Activated naive CD8-positive, alpha-beta T cell (primary cell): ENCODE results near the gene MUC3A.
"Not testable (repeated sequence)": the region's sequence is repeated elsewhere in the genome, so short reads cannot be mapped to it uniquely, and the experiment has no call there.

Experiments
- H3K27ac Mint-ChIP-seq: one replicate; pipeline ENCODE4 v1.8.0; 2021; ENCODE audit warnings: mixed read lengths
- H3K27me3 Mint-ChIP-seq: one replicate; pipeline ENCODE4 v1.8.0; 2021; ENCODE audit warnings: mixed read lengths
- H3K36me3 Mint-ChIP-seq: one replicate; pipeline ENCODE4 v1.8.0; 2021; ENCODE audit warnings: mixed read lengths
- H3K4me1 Mint-ChIP-seq: one replicate; pipeline ENCODE4 v1.8.0; 2021; ENCODE audit warnings: low read depth, mixed read lengths
- H3K4me3 Mint-ChIP-seq: one replicate; pipeline ENCODE4 v1.8.0; 2021; ENCODE audit warnings: mild to moderate bottlenecking, mixed read lengths
- H3K9me3 Mint-ChIP-seq: one replicate; pipeline ENCODE4 v1.8.0; 2021; ENCODE audit warnings: low read depth, mixed read lengths

Gene MUC3A

GRCh38 chr7:100975371-100975821, 26.1 kb downstream of the MUC3A start:
- Mint-ChIP-seq H3K4me1 (no peaks in the 10 kb centered on the region), H3K9me3 (peaks cover 6% of the 10 kb centered on the region), H3K27me3 (peaks cover 3% of the 10 kb centered on the region), H3K36me3 (peaks cover 5% of the 10 kb centered on the region), H3K4me3 (no peak overlapping the region), H3K27ac (no peak overlapping the region)

DNA sequence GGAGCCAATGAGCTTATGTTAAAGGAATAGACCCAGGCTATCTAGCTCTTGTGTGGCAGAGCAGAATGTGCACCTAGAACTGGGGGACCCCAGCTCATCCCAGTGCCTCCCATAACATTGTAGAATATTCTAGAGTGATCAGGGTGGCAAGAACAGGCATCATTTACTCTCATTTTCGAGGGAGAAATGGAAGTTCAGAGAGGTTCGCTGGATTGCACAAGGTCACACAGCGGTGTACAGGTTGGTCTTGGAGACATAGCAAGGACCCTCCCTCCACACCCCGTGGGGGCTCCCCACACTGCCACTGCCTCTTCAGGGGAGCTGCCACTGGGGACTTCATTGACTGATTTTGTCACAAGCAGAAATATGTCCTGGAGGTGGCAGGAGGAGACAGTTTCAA, 29.0 kb downstream of the MUC3A start:
- peaks cover 3% of the 10 kb centered on the region for H3K27me3 Mint-ChIP-seq
- no peak overlapping the region for H3K27ac Mint-ChIP-seq
- H3K9me3 Mint-ChIP-seq: peaks cover 6% of the 10 kb centered on the region
- H3K4me1 Mint-ChIP-seq: no peaks in the 10 kb centered on the region
- no peak overlapping the region for H3K4me3 Mint-ChIP-seq
- H3K36me3 Mint-ChIP-seq: peaks cover 5% of the 10 kb centered on the region

DNA sequence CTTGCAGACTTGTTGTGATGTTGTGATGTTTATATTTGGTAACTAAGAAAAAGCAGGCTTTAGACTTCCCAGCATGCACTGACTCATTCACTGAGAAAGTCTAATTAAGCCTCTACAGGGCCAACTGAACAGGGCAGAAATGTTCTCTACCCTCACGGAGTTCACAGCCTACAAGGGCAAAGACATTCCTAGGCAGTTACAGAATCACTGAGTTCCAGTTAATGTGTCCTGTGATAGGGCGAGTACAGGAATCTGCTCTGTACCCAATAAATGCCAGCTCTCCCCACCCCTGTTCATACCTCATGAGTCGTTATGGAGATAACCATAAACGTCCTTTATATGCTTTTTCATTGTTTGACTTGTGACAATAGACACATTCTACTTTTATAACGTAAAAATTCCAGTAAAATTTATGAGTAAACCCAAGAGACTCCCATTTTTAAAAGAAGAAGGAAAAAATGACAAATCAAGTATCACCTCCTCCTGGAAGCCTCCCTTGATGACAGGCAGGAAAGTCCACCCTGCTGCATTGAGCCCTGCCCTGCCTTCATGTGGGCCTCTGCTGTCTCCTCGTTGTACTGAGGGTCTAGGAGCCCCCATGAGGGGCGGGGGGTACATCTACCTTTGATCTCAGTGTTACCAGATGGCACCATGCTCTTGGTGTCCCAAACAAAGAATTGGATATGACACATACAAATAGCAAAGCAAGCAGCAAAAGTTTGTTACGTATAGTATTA, 34.3 kb downstream of the MUC3A start:
- H3K27me3 Mint-ChIP-seq: no peaks in the 10 kb centered on the region
- no peaks in the 10 kb centered on the region for H3K36me3 Mint-ChIP-seq
- H3K4me1 Mint-ChIP-seq: no peaks in the 10 kb centered on the region
- no peaks in the 10 kb centered on the region for H3K9me3 Mint-ChIP-seq
- H3K4me3 Mint-ChIP-seq: no peak overlapping the region
- no peak overlapping the region for H3K27ac Mint-ChIP-seq

DNA sequence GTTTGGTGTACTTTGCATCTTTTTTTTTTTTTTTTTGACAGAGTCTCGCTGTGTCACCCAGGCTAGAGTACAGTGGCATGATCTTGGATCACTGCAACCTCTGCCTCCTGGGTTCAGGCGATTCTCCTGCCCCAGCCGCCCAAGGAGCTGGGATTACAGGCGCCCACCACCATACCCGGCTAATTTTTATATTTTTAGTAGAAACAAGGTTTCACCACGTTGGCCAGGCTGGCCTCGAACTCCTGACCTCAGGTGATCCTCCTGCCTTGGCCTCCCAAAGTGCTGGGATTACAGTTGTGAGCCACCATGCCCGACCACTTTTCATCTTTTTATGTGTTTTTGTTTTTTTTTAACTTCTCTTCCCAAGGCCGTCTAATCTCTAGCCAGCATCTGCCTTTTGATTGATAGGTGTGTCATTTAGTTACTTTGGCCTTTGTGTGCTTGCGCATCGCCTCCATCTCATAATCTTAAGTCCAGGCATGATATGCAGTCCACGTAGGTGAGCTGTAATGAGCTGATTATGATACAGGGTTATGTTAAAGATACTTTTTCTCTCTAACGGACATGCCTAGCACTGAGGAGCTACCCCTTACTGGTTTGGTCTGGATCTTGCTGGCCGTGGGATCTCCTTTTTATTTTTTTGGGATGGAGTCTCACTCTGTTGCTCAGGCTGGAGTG, 35.0 kb downstream of the MUC3A start:
- not testable (repeated sequence) for H3K9me3 Mint-ChIP-seq, H3K27ac Mint-ChIP-seq, H3K4me1 Mint-ChIP-seq, H3K27me3 Mint-ChIP-seq, H3K36me3 Mint-ChIP-seq, H3K4me3 Mint-ChIP-seq

DNA sequence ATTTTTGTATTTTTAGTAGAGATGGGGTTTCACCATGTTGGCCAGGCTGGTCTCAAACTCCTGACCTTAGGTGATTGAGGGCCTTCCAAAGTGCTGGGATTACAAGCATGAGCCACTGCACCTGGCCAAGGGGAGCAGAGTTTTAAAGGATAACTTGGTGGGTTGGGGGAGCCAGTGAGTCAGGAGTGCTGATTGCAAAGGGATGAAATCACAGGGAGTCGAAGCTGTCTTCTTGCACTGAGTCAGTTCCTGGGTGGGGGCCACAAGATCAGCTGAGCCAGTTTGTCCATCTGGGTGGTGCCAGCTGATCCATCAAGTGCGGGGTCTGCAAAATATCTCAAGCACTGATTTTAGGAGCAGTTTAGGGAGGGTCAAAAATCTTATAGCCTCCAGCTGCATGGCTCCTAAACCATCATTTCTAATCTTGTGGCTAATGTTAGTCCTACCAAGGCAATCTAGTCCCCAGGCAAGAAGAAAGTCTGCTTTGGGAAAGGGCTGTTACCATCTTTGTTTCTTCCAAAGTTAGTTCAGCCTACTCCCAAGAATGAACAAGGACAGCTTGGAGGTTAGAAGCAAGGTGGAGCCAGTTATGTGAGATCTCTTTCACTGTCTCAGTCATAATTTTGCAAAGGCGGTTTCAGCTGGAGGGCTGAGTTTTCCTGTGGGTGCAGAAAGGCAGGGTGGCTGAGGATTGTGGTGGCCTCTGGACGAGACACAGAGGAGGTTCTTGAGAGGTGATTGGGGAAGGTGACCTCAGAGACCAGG, 35.9 kb downstream of the MUC3A start:
- H3K9me3 Mint-ChIP-seq, H3K4me1 Mint-ChIP-seq, H3K27ac Mint-ChIP-seq, H3K27me3 Mint-ChIP-seq, H3K36me3 Mint-ChIP-seq, H3K4me3 Mint-ChIP-seq: not testable (repeated sequence)

DNA sequence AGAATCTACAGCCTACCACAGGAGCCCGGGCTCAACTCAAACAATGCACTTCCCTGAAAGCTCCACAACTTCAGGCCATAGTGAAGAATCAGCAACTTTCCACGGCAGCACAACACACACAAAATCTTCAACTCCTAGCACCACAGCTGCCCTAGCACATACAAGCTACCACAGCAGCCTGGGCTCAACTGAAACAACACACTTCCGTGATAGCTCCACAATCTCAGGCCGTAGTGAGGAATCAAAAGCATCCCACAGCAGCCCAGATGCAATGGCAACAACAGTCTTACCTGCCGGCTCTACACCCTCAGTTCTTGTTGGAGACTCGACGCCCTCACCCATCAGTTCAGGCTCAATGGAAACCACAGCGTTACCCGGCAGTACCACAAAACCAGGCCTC, 42.3 kb downstream of the MUC3A start:
- Mint-ChIP-seq H3K27ac (no peak overlapping the region), H3K36me3 (no peaks in the 10 kb centered on the region), H3K4me3 (no peak overlapping the region), H3K9me3 (no peaks in the 10 kb centered on the region), H3K4me1 (no peaks in the 10 kb centered on the region), H3K27me3 (no peaks in the 10 kb centered on the region)

DNA sequence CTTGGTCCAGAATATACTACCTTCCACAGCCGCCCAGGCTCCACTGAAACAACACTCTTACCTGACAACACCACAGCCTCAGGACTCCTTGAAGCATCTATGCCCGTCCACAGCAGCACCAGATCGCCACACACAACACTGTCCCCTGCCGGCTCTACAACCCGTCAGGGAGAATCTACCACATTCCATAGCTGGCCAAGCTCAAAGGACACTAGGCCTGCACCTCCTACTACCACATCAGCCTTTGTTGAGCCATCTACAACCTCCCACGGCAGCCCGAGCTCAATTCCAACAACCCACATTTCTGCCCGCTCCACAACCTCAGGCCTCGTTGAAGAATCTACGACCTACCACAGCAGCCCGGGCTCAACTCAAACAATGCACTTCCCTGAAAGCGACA, 42.9 kb downstream of the MUC3A start:
- H3K27me3 Mint-ChIP-seq: not testable (repeated sequence)

GRCh38 chr7:100994671-100995070, 45.3 kb downstream of the MUC3A start:
- H3K4me3 Mint-ChIP-seq: not testable (repeated sequence)

More for the DNA sequence above, 42.9 kb downstream of the MUC3A start:
- H3K9me3 Mint-ChIP-seq, H3K27ac Mint-ChIP-seq, H3K4me1 Mint-ChIP-seq, H3K4me3 Mint-ChIP-seq, H3K36me3 Mint-ChIP-seq: not testable (repeated sequence)

DNA sequence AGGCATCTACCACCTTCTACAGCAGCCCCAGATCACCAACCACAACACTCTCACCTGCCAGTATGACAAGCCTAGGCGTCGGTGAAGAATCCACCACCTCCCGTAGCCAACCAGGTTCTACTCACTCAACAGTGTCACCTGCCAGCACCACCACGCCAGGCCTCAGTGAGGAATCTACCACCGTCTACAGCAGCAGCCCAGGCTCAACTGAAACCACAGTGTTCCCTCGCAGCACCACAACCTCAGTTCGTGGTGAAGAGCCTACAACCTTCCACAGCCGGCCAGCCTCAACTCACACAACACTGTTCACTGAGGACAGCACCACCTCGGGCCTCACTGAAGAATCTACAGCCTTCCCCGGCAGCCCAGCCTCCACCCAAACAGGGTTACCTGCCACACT, 49.2 kb downstream of the MUC3A start:
- H3K36me3 Mint-ChIP-seq, H3K4me1 Mint-ChIP-seq, H3K27me3 Mint-ChIP-seq, H3K9me3 Mint-ChIP-seq, H3K27ac Mint-ChIP-seq, H3K4me3 Mint-ChIP-seq: not testable (repeated sequence)

More at GRCh38 chr7:100994671-100995070, 45.3 kb downstream of the MUC3A start:
- not testable (repeated sequence) for H3K9me3 Mint-ChIP-seq, H3K27ac Mint-ChIP-seq, H3K27me3 Mint-ChIP-seq, H3K4me1 Mint-ChIP-seq, H3K36me3 Mint-ChIP-seq

DNA sequence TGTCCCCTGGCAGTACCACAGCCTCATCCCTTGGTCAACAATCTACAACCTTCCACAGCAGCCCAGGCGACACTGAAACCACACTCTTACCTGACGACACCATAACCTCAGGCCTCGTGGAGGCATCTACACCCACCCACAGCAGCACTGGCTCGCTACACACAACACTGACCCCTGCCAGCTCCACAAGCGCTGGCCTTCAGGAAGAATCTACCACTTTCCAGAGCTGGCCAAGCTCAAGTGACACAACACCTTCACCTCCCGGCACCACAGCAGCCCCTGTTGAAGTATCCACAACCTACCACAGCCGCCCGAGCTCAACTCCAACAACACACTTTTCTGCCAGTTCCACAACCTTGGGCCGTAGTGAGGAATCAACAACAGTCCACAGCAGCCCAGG, 50.0 kb downstream of the MUC3A start:
- not testable (repeated sequence) for H3K4me1 Mint-ChIP-seq, H3K4me3 Mint-ChIP-seq, H3K27ac Mint-ChIP-seq, H3K36me3 Mint-ChIP-seq, H3K9me3 Mint-ChIP-seq, H3K27me3 Mint-ChIP-seq

DNA sequence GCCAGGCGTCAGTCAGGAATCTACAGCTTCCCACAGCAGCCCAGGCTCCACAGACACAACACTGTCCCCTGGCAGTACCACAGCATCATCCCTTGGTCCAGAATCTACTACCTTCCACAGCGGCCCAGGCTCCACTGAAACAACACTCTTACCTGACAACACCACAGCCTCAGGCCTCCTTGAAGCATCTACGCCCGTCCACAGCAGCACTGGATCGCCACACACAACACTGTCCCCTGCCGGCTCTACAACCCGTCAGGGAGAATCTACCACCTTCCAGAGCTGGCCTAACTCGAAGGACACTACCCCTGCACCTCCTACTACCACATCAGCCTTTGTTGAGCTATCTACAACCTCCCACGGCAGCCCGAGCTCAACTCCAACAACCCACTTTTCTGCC, 50.7 kb downstream of the MUC3A start:
- not testable (repeated sequence) for H3K4me1 Mint-ChIP-seq, H3K9me3 Mint-ChIP-seq, H3K27me3 Mint-ChIP-seq, H3K4me3 Mint-ChIP-seq, H3K27ac Mint-ChIP-seq, H3K36me3 Mint-ChIP-seq

- not testable (repeated sequence) for H3K36me3 Mint-ChIP-seq, H3K27me3 Mint-ChIP-seq, H3K4me3 Mint-ChIP-seq, H3K4me1 Mint-ChIP-seq, H3K9me3 Mint-ChIP-seq, H3K27ac Mint-ChIP-seq
Measured at GRCh38 chr7:101002333-101002732, 53.0 kb downstream of the MUC3A start.

DNA sequence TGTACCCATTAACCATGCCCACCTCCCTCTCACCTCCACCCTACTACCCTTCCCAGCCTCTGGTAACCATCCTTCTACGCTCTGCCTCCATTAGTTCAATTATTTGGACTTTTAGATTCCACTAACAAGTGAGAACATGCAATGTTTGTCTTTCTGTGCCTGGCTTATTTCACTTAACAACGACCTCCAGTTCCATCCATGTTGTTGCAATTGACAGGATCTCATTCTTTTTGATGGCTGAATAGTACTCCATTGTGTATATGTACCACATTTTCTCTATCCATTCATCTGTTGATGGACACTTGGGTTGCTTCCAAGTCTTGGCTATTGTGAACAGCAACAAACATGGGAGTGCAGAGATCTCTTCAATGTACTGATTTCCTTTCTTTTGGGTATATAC, 58.0 kb downstream of the MUC3A start:
- H3K27me3 Mint-ChIP-seq, H3K36me3 Mint-ChIP-seq, H3K4me1 Mint-ChIP-seq, H3K4me3 Mint-ChIP-seq, H3K27ac Mint-ChIP-seq, H3K9me3 Mint-ChIP-seq: not testable (repeated sequence)

- no peak overlapping the region for H3K4me3 Mint-ChIP-seq
- no peaks in the 10 kb centered on the region for H3K9me3 Mint-ChIP-seq
- no peaks in the 10 kb centered on the region for H3K4me1 Mint-ChIP-seq
- no peak overlapping the region for H3K27ac Mint-ChIP-seq
- peaks cover 2% of the 10 kb centered on the region for H3K27me3 Mint-ChIP-seq
- H3K36me3 Mint-ChIP-seq: peaks cover 3% of the 10 kb centered on the region
Measured at GRCh38 chr7:101009629-101010028, 60.3 kb downstream of the MUC3A start.

DNA sequence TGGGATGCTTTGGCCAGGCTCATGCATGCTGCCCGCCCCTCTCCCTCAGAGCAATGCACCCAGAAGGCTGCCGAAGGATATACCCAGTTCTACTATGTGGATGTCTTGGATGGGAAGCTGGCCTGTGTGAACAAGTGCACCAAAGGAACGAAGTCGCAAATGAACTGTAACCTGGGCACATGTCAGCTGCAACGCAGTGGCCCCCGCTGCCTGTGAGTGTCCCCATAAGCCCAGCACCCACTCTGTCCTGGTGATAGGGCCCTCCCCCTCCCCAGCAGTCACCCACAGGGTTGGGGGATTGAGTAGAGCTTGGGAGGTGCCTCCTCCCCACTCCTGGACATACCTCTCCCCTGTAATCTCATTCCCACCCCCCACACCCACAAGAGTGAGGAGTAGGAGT, 63.6 kb downstream of the MUC3A start:
- Mint-ChIP-seq H3K4me1 (peaks cover 12% of the 10 kb centered on the region), H3K36me3 (peaks cover 3% of the 10 kb centered on the region), H3K4me3 (no peak overlapping the region), H3K27ac (no peak overlapping the region), H3K27me3 (no peaks in the 10 kb centered on the region), H3K9me3 (no peaks in the 10 kb centered on the region)
